ENCODE results near the gene GALNT10. TPM values are rescaled to one million over a fixed set of nuclear protein-coding genes. Genes with fewer than 3 reads are reported as not detected.

GALNT10 gene
- total and polyA plus RNA-seq, 10 of the 15 experiments (the other 5 are each of a cell fraction or from before 2014, with no cell fraction given), result 3.9 to 35.4 (median 15.5) TPM

DNA sequence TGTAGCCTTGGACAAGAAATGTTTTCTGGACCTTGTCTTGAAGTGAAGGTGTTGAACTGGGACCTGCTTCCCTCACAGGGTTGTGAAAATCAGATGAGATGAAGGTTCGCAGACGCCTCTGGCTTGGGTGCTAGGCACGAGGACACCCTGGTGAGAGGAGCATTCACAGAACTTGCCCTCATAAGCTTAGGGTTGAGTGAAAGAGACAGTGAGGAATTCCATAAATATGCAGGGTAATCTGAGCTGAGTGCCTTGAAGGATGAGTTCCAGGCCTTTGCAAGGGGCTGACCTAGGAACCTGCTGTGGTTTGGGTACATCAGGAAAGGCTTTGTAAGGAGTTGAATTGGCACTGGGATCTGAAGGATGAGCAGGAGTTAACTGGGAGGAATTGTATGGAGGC is 179.6 kb downstream of the GALNT10 start:
- ChIA-PET SMC1A (ENCODE audit: uncharacterized antibody, unreplicated experiment) (no interaction called here), RAD21 (ENCODE audit: unreplicated experiment) (no interaction called here), POLR2A (interaction anchor here (0.5 kb wide), 1 partner anchor 158 kb away, joined by 4 read pairs; no protein-coding TSS in a partner anchor), CTCF (interaction anchor here (0.5 kb wide), 1 partner anchor 216 kb away, joined by 3 read pairs; no protein-coding TSS in a partner anchor)
- Histone ChIP-seq H3K36me3 (ENCODE audit: control insufficient read depth in 2 of 2, insufficient read depth in 2 of 2, low read length in 1 of 2) (peaks cover 0 to 2% of the 10 kb centered on the region in 2 experiments; a peak in 2 of 4 replicates), H3K9ac (ENCODE audit: control insufficient read depth, insufficient read depth, low read length) (no peak overlapping the region), H4K20me1 (ENCODE audit: control insufficient read depth, insufficient read depth) (no peaks in the 10 kb centered on the region), H2AFZ (ENCODE audit: control insufficient read depth, low read depth, low read length) (no peak overlapping the region), H3K27me3 (replicated peaks in 1 of 2; ENCODE audit: control insufficient read depth in 2 of 2, insufficient read depth in 2 of 2, low read length in 1 of 2) (no peaks in the 10 kb centered on the region), H3K9me3 (replicated peaks; ENCODE audit: control insufficient read depth, insufficient read depth, low read length) (no peaks in the 10 kb centered on the region), H3K4me2 (ENCODE audit: control insufficient read depth, insufficient read depth) (no peak overlapping the region), H3K4me3 (no peak overlapping the region), H3K4me1 (ENCODE audit: control insufficient read depth, insufficient read depth, low read length) (no peaks in the 10 kb centered on the region), H3K27ac (ENCODE audit: control insufficient read depth, insufficient read depth) (no peak overlapping the region), H3K79me2 (ENCODE audit: control insufficient read depth, insufficient read depth, low read length) (no peaks in the 10 kb centered on the region)
- no TSS peak for BruUV-seq (replicated peaks)
- FAIRE-seq (no peak), ATAC-seq (no peak), DNase-seq (ENCODE audit: low read depth, low spot score) (no peak)
- intact Hi-C loops (cut with micrococcal nuclease; ENCODE audit: unreplicated experiment) (no loop called here), in situ Hi-C loops (cut with MboI) (no loop called here)
- 96% methylated on average over 3 of the region's 3 CpGs for WGBS (ENCODE audit: insufficient coverage, insufficient replicate concordance, low lambda C conversion rate, missing lambda C conversion rate)
- TF ChIP-seq MYB (IDR thresholded peaks at IDR 0.05; ENCODE audit: borderline replicate concordance, low read depth, low read length), result no peak
- TF ChIP-seq, protein P1, sequence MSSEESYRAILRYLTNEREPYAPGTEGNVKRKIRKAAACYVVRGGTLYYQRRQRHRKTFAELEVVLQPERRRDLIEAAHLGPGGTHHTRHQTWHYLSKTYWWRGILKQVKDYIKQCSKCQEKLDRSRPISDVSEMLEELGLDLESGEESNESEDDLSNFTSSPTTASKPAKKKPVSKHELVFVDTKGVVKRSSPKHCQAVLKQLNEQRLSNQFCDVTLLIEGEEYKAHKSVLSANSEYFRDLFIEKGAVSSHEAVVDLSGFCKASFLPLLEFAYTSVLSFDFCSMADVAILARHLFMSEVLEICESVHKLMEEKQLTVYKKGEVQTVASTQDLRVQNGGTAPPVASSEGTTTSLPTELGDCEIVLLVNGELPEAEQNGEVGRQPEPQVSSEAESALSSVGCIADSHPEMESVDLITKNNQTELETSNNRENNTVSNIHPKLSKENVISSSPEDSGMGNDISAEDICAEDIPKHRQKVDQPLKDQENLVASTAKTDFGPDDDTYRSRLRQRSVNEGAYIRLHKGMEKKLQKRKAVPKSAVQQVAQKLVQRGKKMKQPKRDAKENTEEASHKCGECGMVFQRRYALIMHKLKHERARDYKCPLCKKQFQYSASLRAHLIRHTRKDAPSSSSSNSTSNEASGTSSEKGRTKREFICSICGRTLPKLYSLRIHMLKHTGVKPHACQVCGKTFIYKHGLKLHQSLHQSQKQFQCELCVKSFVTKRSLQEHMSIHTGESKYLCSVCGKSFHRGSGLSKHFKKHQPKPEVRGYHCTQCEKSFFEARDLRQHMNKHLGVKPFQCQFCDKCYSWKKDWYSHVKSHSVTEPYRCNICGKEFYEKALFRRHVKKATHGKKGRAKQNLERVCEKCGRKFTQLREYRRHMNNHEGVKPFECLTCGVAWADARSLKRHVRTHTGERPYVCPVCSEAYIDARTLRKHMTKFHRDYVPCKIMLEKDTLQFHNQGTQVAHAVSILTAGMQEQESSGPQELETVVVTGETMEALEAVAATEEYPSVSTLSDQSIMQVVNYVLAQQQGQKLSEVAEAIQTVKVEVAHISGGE (CRISPR knock-in tag; IDR thresholded peaks at IDR 0.05), result no peak
- TF ChIP-seq, protein P2, sequence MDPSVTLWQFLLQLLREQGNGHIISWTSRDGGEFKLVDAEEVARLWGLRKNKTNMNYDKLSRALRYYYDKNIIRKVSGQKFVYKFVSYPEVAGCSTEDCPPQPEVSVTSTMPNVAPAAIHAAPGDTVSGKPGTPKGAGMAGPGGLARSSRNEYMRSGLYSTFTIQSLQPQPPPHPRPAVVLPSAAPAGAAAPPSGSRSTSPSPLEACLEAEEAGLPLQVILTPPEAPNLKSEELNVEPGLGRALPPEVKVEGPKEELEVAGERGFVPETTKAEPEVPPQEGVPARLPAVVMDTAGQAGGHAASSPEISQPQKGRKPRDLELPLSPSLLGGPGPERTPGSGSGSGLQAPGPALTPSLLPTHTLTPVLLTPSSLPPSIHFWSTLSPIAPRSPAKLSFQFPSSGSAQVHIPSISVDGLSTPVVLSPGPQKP (IDR thresholded peaks at IDR 0.05; ENCODE audit: low read depth, low read length), result no peak
- TF ChIP-seq, protein P3, sequence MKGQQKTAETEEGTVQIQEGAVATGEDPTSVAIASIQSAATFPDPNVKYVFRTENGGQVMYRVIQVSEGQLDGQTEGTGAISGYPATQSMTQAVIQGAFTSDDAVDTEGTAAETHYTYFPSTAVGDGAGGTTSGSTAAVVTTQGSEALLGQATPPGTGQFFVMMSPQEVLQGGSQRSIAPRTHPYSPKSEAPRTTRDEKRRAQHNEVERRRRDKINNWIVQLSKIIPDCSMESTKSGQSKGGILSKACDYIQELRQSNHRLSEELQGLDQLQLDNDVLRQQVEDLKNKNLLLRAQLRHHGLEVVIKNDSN (IDR thresholded peaks at IDR 0.05; ENCODE audit: borderline replicate concordance, extremely low read length, insufficient read depth, low read depth, low read length), result no peak
- TF ChIP-seq EP300 (IDR thresholded peaks at IDR 0.05; ENCODE audit: borderline replicate concordance in 1 of 2, control insufficient read depth in 1 of 2, low read depth in 2 of 2, low read length in 2 of 2), result no peak
- TF ChIP-seq, protein P4, sequence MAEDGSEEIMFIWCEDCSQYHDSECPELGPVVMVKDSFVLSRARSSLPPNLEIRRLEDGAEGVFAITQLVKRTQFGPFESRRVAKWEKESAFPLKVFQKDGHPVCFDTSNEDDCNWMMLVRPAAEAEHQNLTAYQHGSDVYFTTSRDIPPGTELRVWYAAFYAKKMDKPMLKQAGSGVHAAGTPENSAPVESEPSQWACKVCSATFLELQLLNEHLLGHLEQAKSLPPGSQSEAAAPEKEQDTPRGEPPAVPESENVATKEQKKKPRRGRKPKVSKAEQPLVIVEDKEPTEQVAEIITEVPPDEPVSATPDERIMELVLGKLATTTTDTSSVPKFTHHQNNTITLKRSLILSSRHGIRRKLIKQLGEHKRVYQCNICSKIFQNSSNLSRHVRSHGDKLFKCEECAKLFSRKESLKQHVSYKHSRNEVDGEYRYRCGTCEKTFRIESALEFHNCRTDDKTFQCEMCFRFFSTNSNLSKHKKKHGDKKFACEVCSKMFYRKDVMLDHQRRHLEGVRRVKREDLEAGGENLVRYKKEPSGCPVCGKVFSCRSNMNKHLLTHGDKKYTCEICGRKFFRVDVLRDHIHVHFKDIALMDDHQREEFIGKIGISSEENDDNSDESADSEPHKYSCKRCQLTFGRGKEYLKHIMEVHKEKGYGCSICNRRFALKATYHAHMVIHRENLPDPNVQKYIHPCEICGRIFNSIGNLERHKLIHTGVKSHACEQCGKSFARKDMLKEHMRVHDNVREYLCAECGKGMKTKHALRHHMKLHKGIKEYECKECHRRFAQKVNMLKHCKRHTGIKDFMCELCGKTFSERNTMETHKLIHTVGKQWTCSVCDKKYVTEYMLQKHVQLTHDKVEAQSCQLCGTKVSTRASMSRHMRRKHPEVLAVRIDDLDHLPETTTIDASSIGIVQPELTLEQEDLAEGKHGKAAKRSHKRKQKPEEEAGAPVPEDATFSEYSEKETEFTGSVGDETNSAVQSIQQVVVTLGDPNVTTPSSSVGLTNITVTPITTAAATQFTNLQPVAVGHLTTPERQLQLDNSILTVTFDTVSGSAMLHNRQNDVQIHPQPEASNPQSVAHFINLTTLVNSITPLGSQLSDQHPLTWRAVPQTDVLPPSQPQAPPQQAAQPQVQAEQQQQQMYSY (CRISPR knock-in tag; IDR thresholded peaks at IDR 0.05), result no peak
- no peak for TF ChIP-seq TCF12 (IDR thresholded peaks at IDR 0.05; ENCODE audit: low read depth, low read length)
- TF ChIP-seq DPF2 (IDR thresholded peaks at IDR 0.05), result no peak
- TF ChIP-seq SIN3A (IDR thresholded peaks at IDR 0.05; ENCODE audit: low read depth, low read length), result no peak
- TF ChIP-seq HDAC2 (IDR thresholded peaks at IDR 0.05), result no peak
- TF ChIP-seq RFX5 (IDR thresholded peaks at IDR 0.05; ENCODE audit: low read depth, low read length), result no peak
- TF ChIP-seq POU2F2 (IDR thresholded peaks at IDR 0.05; ENCODE audit: borderline replicate concordance, low read depth, low read length), result no peak
- TF ChIP-seq EGR1 (IDR thresholded peaks at IDR 0.05; ENCODE audit: borderline replicate concordance in 1 of 2, low read depth in 2 of 2, low read length in 2 of 2), result no peak
